Iris pigment epithelial cell (primary cell): Measurements from ENCODE around the gene ZNF622.
"Not testable (repeated sequence)": the region's sequence is repeated elsewhere in the genome, so short reads cannot be mapped to it uniquely, and the experiment has no call there.

Experiments
- DNase-seq: peaks from one replicate; pipeline ENCODE4 v3.0.0-alpha.2; 2011; ENCODE audit warnings: low read depth

The ZNF622 gene

GRCh38 chr5:16480144-16480543, 14.5 kb upstream of the ZNF622 start:
- DNase-seq, result no peak

GRCh38 chr5:16477541-16477940, 11.9 kb upstream of the ZNF622 start:
- DNase-seq, result no peak

GRCh38 chr5:16476417-16476816, 10.8 kb upstream of the ZNF622 start:
- DNase-seq, result not testable (repeated sequence)

- no peak for DNase-seq
Measured at GRCh38 chr5:16471387-16471786, 5.8 kb upstream of the ZNF622 start.

GRCh38 chr5:16467363-16468219, 2.0 kb upstream of the ZNF622 start:
- DNase-seq, result peak; percentile 89

GRCh38 chr5:16464664-16465543, 696 bp downstream of the ZNF622 start:
- DNase-seq, result peak; percentile 38

- DNase-seq, result no peak
Measured at GRCh38 chr5:16464231-16464630, 1.4 kb downstream of the ZNF622 start.

- peak; percentile 98 for DNase-seq
Measured at GRCh38 chr5:16461782-16462181, 3.8 kb downstream of the ZNF622 start.

GRCh38 chr5:16461026-16461425, 4.6 kb downstream of the ZNF622 start:
- peak; percentile 95 for DNase-seq

- no peak for DNase-seq
Measured at GRCh38 chr5:16459451-16459850, 6.1 kb downstream of the ZNF622 start.

GRCh38 chr5:16457853-16458252, 7.7 kb downstream of the ZNF622 start:
- peak; percentile 61 for DNase-seq

GRCh38 chr5:16457451-16457850, 8.1 kb downstream of the ZNF622 start:
- peak; percentile 22 for DNase-seq

GRCh38 chr5:16456103-16456832, 9.3 kb downstream of the ZNF622 start:
- DNase-seq, result peak; percentile 83

- no peak for DNase-seq
Measured at GRCh38 chr5:16455668-16456067, 9.9 kb downstream of the ZNF622 start.

GRCh38 chr5:16454686-16455085, 10.9 kb downstream of the ZNF622 start:
- DNase-seq, result no peak

GRCh38 chr5:16453609-16454008, 12.0 kb downstream of the ZNF622 start:
- DNase-seq, result no peak

GRCh38 chr5:16450163-16450562, 15.4 kb downstream of the ZNF622 start:
- no peak for DNase-seq

- no peak for DNase-seq
Measured at GRCh38 chr5:16446993-16447392, 18.6 kb downstream of the ZNF622 start.

- DNase-seq, result peak; percentile 15
Measured at GRCh38 chr5:16437977-16438376, 27.6 kb downstream of the ZNF622 start.

- DNase-seq, result not testable (repeated sequence)
Measured at GRCh38 chr5:16436065-16436682, 29.4 kb downstream of the ZNF622 start.

GRCh38 chr5:16431490-16431889, 34.1 kb downstream of the ZNF622 start:
- DNase-seq, result no peak
